Glutamatergic neuron (in vitro differentiated cells): ENCODE measurements around the gene CFP. TPM values are rescaled to one million over a fixed set of nuclear protein-coding genes. Genes with fewer than 3 reads are reported as not detected.

Experiments used
- DNase-seq: peaks from one replicate; pipeline ENCODE4 v3.0.0; 2022
- H3K27ac Mint-ChIP-seq: one replicate; pipeline ENCODE4 v1.8.0; 2020; ENCODE audit warnings: mild to moderate bottlenecking, mixed read lengths, inconsistent platforms; ENCODE audit not compliant: unreplicated experiment
- H3K27me3 Mint-ChIP-seq: one replicate; pipeline ENCODE4 v1.8.0; 2020; ENCODE audit warnings: mild to moderate bottlenecking, moderate library complexity, mixed read lengths, inconsistent platforms; ENCODE audit not compliant: unreplicated experiment
- H3K36me3 Mint-ChIP-seq: one replicate; pipeline ENCODE4 v1.8.0; 2020; ENCODE audit warnings: mild to moderate bottlenecking, mixed read lengths, inconsistent platforms; ENCODE audit not compliant: unreplicated experiment
- H3K4me1 Mint-ChIP-seq: one replicate; pipeline ENCODE4 v1.8.0; 2020; ENCODE audit warnings: mild to moderate bottlenecking, low read depth, mixed read lengths, inconsistent platforms; ENCODE audit not compliant: unreplicated experiment
- H3K4me3 Mint-ChIP-seq: one replicate; pipeline ENCODE4 v1.8.0; 2020; ENCODE audit warnings: mild to moderate bottlenecking, mixed read lengths, inconsistent platforms; ENCODE audit not compliant: unreplicated experiment
- H3K9me3 Mint-ChIP-seq: one replicate; pipeline ENCODE4 v1.8.0; 2020; ENCODE audit warnings: mild to moderate bottlenecking, moderate library complexity, mixed read lengths, inconsistent platforms; ENCODE audit not compliant: unreplicated experiment
- CTCF ChIP-seq: fragments of 200-600 bp; sonication (generic); IDR thresholded peaks from one replicate; pipeline ENCODE4 v1.5.0; 2021; ENCODE audit not compliant: partially characterized antibody, unreplicated experiment
- total RNA-seq: library from RNA; stranded (reverse); fragmentation: NEBNext Ultra II Directional; extraction: Animal tissue kit (Norgen Biotek cat#: 25700); gene quantifications from one replicate; pipeline ENCODE4 v1.2.1, GENCODE V29; 2021; ENCODE audit not compliant: unreplicated experiment

The CFP gene
- total RNA-seq, 1 donor from 2014 or later: 0.49 TPM

- TF ChIP-seq CTCF: no peak
- no peak overlapping the region for H3K27ac Mint-ChIP-seq
- H3K4me1 Mint-ChIP-seq: no peaks in the 10 kb centered on the region
- H3K4me3 Mint-ChIP-seq: no peak overlapping the region
- no peak for DNase-seq
- no peaks in the 10 kb centered on the region for H3K9me3 Mint-ChIP-seq
- H3K27me3 Mint-ChIP-seq: no peaks in the 10 kb centered on the region
- H3K36me3 Mint-ChIP-seq: peaks cover 4% of the 10 kb centered on the region
Observed at GRCh38 chrX:47590984-47591383, 38.7 kb downstream of the CFP start.

- H3K36me3 Mint-ChIP-seq: no peaks in the 10 kb centered on the region
- no peak overlapping the region for H3K4me3 Mint-ChIP-seq
- H3K4me1 Mint-ChIP-seq: no peaks in the 10 kb centered on the region
- DNase-seq: no peak
- H3K27me3 Mint-ChIP-seq: peaks cover 2% of the 10 kb centered on the region
- no peak for TF ChIP-seq CTCF
- peaks cover 3% of the 10 kb centered on the region for H3K9me3 Mint-ChIP-seq
- no peak overlapping the region for H3K27ac Mint-ChIP-seq
Observed at GRCh38 chrX:47587906-47588735, 41.6 kb downstream of the CFP start.

GRCh38 chrX:47587091-47587891 is 42.4 kb downstream of the CFP start:
- Mint-ChIP-seq H3K36me3 (no peaks in the 10 kb centered on the region), H3K4me1 (no peaks in the 10 kb centered on the region), H3K4me3 (no peak overlapping the region), H3K27ac (no peak overlapping the region), H3K27me3 (peaks cover 2% of the 10 kb centered on the region), H3K9me3 (peaks cover 3% of the 10 kb centered on the region)
- no peak for TF ChIP-seq CTCF
- DNase-seq: no peak

GRCh38 chrX:47586043-47586787 is 43.5 kb downstream of the CFP start:
- Mint-ChIP-seq H3K4me3 (no peak overlapping the region), H3K27ac (no peak overlapping the region), H3K4me1 (peaks cover 2% of the 10 kb centered on the region), H3K27me3 (peaks cover 2% of the 10 kb centered on the region), H3K36me3 (no peaks in the 10 kb centered on the region), H3K9me3 (peaks cover 3% of the 10 kb centered on the region)
- no peak for TF ChIP-seq CTCF
- no peak for DNase-seq
